HEK293 (cell line): Measurements from ENCODE around the gene GBP1.
"Not testable (repeated sequence)": the region's sequence is repeated elsewhere in the genome, so short reads cannot be mapped to it uniquely, and the experiment has no call there.

Experiments used
- CTCF ChIP-seq: fragments of 450-650 bp; formaldehyde crosslinking; IDR thresholded peaks from 2 replicates; pipeline ENCODE4 v1.5.1; 2016; ENCODE audit warnings: missing biosample characterization, missing genetic modification characterization
- FEZF1 ChIP-seq: fragments of 450-650 bp; formaldehyde crosslinking; IDR thresholded peaks from 2 replicates; pipeline ENCODE4 v1.5.1; 2016; ENCODE audit warnings: missing biosample characterization, missing genetic modification characterization
- GLI4 ChIP-seq: fragments of 450-650 bp; formaldehyde crosslinking; IDR thresholded peaks from 2 replicates; pipeline ENCODE4 v1.5.1; 2016; ENCODE audit warnings: missing biosample characterization, missing genetic modification characterization
- KLF8 ChIP-seq: fragments of 450-650 bp; formaldehyde crosslinking; IDR thresholded peaks from 2 replicates; pipeline ENCODE4 v1.5.1; 2016; ENCODE audit warnings: missing biosample characterization, missing genetic modification characterization
- MYNN ChIP-seq: fragments of 450-650 bp; formaldehyde crosslinking; IDR thresholded peaks from 2 replicates; pipeline ENCODE4 v1.5.1; 2016; ENCODE audit warnings: missing biosample characterization, missing genetic modification characterization, borderline replicate concordance
- PATZ1 ChIP-seq: fragments of 450-650 bp; formaldehyde crosslinking; IDR thresholded peaks from 2 replicates; pipeline ENCODE4 v1.5.1; 2016; ENCODE audit warnings: missing biosample characterization, missing genetic modification characterization
- YY1 ChIP-seq: fragments of 450-650 bp; formaldehyde crosslinking; IDR thresholded peaks from 2 replicates; pipeline ENCODE4 v1.5.1; 2018; ENCODE audit warnings: missing biosample characterization, missing genetic modification characterization
- ZBTB1 ChIP-seq: fragments of 450-650 bp; formaldehyde crosslinking; IDR thresholded peaks from 2 replicates; pipeline ENCODE4 v1.5.1; 2016; ENCODE audit warnings: missing biosample characterization, missing genetic modification characterization
- ZEB2 ChIP-seq: fragments of 450-650 bp; formaldehyde crosslinking; IDR thresholded peaks from 2 replicates; pipeline ENCODE4 v1.5.1; 2016; ENCODE audit warnings: missing biosample characterization, missing genetic modification characterization
- ZNF37A ChIP-seq: fragments of 450-650 bp; IDR thresholded peaks from 2 replicates; pipeline ENCODE4 v1.5.1; 2018; ENCODE audit warnings: missing biosample characterization, missing genetic modification characterization
- ZNF792 ChIP-seq: fragments of 450-650 bp; formaldehyde crosslinking; IDR thresholded peaks from 2 replicates; pipeline ENCODE4 v1.5.1; 2016; ENCODE audit warnings: missing biosample characterization, missing genetic modification characterization

GRCh38 chr1:89049901-89050648 lies 14.9 kb downstream of the GBP1 start:
- TF ChIP-seq CTCF (tag by site-specific recombination); PATZ1 (tag by site-specific recombination); ZNF792 (tag by site-specific recombination); ZEB2; ZBTB1 (tag by site-specific recombination); FEZF1 (tag by site-specific recombination); KLF8 (tag by site-specific recombination); MYNN (tag by site-specific recombination); YY1 (tag by site-specific recombination); ZNF37A (tag by site-specific recombination); GLI4 (tag by site-specific recombination): not testable (repeated sequence)
